NCI-H1048 (cell line): ENCODE results near the gene PKD1.

ENCODE experiments used
- DNase-seq: peaks from one replicate; lab custom pipeline; 2025; lab: John Stamatoyannopoulos, UW

PKD1 gene

GRCh38 chr16:2170080-2170479, 34.4 kb upstream of the PKD1 start:
- DNase-seq = no peak

GRCh38 chr16:2167068-2167638, 31.5 kb upstream of the PKD1 start:
- DNase-seq = no peak

GRCh38 chr16:2166263-2167067, 30.8 kb upstream of the PKD1 start:
- no peak for DNase-seq

DNA sequence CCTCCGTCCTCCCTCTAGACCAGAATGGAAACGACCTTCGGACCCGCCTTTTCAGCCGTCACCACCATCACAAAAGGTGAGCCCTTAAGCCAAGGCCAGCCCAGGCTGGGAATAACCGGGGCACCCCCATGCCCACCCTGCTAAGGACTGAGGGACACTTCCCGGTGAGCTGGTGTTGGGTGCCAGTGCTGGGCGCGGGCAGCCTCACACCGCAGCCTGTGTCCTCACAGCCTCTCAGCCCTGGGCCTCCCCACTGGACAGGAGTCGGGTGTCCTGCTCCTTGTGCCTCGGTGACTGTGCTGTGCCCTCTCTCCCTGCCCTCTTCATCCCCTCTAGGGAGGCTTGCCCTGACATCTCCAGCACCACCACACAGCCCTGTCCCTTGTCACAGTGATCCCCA, 30.2 kb upstream of the PKD1 start:
- no peak for DNase-seq

- no peak for DNase-seq
Measured at GRCh38 chr16:2163211-2163881, 27.6 kb upstream of the PKD1 start.

DNA sequence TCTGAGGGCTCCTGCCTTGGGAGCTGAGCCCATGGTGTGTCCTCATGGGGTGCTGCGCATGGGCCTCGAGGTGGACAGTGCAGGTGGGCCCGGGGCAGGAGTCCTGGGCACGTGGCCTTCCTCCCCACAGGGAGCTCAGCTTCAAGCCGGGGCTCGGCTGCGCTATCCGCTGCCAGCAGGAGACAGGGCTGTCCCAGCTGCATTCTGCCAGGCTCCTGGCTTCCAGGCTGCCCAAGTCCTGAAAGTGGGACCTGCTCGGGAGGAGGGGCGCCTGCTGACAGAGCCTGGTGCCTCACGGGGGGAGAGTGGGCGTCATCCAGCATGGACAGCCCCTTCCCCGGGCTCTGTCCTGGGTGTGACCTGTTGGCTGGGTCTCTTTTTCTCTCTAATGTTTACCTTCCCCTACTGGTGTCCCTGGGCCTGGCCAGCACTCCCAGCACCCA, 27.0 kb upstream of the PKD1 start:
- DNase-seq = no peak

DNA sequence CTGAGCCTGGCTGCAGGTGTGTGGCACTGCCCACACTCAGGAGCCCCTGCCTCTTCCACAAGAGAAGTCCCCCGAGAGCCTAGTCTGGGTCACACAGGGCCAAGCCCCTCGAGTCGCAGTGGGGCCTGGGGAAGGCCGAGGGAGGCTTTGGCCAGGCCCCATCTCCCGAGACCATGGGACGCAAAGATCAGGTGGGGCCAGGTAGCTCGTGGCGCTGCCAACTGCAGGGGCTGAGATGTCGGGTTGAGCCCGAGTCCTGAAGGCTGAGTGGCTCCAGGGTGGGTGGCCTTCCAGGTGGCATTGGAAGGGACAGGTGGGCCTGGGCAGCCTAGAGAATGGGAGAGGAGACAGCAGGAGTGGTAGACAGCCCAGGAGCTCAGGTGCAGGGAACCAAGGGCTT, 26.2 kb upstream of the PKD1 start:
- DNase-seq = no peak

DNA sequence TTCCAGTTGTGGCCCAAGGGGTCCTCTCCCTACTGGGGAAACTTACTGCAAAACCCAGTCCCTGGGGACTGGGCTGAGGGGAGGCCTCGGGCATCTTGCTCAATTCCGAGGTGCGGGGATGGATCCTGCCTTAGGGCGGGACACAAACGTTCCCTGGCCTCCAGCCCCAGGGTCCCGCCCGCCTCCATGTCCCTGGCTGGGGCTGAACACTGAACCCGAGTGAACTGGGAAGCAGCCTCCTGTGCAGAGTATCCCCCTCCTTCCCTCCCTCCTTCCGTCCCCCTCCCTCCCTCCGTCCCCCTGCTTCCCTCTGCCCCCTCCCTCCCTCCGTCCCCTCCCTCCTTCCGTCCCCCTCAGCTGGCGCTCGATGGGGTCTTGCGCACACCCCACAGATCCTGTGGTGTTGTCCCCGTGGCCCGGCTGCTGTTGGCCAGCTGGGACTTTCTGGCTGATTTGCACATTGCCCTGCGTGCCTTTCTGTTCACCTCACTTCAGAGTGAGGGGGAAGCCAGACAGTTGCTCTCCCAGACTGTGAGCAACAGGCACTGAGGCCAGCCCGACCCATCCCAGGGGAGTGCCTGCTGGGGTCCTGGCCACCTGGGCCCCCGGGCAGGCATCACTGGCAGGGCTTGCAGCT, 25.3 kb upstream of the PKD1 start:
- no peak for DNase-seq

GRCh38 chr16:2159175-2159838, 23.6 kb upstream of the PKD1 start:
- DNase-seq = no peak

- no peak for DNase-seq
Measured at GRCh38 chr16:2158262-2158638, 22.6 kb upstream of the PKD1 start.

GRCh38 chr16:2157480-2158261, 22.0 kb upstream of the PKD1 start:
- DNase-seq = no peak

DNA sequence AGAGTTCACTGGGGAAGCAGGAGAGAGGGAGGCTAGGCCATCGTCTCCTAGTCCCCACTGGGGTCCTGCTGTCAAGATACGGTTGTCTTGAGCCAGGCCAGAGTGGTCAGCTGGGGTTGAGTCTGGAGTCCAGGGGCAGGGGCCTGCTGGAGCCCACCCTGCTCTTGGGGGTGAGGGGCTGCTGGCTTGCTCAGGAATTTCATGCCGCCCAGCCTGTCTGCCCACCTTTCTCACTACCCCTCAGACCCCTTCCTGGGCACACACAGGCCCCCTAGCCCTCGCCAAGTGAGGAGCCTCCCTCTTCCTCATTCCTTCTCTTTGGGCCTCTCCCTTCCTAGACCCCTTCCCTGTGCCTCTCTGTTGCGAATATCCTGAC, 21.1 kb upstream of the PKD1 start:
- DNase-seq = no peak

GRCh38 chr16:2155977-2156848, 20.5 kb upstream of the PKD1 start:
- DNase-seq = no peak

DNA sequence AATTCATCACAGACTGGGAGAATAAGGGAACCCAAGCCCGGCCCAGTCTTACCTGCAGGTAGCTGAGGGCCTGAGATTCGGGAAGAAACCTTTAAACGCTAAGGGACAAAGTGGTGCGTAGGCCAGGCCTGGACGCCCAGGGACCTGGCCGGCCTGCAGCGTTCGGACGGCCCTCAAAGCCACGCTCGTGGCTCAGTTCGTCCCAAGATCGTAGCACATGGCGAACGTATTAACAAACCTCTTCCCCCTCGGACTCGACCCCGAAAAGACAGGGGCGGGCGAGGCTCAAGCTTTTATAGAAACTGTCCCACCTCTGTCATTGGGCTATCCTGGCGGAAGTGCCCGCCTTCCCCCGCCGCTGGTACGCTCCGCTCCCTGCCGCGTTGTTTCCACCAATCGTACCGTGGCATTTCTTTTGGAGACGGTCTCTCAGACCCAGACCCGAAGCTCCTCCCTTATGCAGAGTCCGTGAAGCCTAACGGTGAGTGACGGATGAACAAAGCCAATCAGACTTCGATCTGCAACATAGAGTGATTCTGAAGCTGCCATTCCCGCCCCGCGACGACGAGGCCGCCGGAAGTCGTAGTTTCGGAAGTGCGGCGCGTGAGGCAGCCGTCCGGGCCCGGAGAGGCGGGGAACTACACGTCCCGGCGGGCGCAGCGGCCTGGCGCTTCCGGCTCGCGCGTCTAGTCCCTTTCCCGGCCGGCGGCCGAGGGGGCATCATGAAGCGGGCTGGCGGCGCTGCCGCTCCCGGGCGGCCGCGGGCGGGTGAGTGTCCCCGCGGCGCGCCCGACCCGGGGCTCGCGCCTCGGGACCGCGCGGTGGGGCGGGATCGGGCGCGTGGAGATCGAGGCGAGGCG, 19.6 kb upstream of the PKD1 start, which contains the start of gene TRAF7:
TRAF7 (plus strand) TSS at position 692 of the 860 bp plus-strand sequence. CDS start 8,139 bp downstream, outside the sequence.
- peak; percentile 94 for DNase-seq

GRCh38 chr16:2154533-2155090, 18.9 kb upstream of the PKD1 start:
- no peak for DNase-seq

DNA sequence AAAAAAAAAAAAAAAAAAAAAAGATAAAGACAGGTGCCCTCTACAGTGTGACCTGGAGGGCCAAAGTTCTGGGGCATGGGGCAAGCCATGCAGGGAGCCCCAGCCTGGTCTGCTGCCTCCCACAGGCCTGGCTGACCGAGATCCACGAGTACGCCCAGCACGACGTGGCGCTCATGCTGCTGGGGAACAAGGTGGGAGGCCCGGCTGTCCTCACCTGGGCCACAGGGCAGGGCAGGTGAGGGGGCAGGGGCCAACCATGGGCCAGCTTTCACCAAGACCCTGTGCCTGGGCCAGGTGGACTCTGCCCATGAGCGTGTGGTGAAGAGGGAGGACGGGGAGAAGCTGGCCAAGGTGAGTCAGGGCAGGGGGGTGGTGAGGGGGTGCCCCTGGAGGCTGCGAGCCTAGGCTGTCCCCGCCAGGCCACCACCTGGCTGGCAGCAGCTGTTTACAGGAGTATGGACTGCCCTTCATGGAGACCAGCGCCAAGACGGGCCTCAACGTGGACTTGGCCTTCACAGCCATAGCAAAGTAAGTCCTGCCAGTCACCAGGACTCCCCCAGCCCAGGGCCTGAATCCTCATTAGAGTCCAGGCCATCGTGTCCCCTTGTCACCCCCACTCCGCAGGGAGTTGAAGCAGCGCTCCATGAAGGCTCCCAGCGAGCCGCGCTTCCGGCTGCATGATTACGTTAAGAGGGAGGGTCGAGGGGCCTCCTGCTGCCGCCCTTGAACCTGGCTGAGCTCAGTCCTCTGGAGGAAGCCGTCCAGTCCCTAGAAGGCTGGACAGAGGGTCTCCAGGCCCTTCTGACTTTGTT, 17.2 kb upstream of the PKD1 start:
- no peak for DNase-seq

GRCh38 chr16:2151188-2152091, 15.7 kb upstream of the PKD1 start:
- DNase-seq = no peak
